HT-29 (cell line): ENCODE data around the gene PRXL2B. TPM values are rescaled to one million over a fixed set of nuclear protein-coding genes. Genes with fewer than 3 reads are reported as not detected.
"Not testable (repeated sequence)": the region's sequence is repeated elsewhere in the genome, so short reads cannot be mapped to it uniquely, and the experiment has no call there.

Source experiments
- DNase-seq: peaks from one replicate; pipeline ENCODE4 v3.0.0-alpha.2; 2015; ENCODE audit warnings: low spot score
- total RNA-seq: library from RNA; depleted of rRNA; stranded (reverse); fragments of >200 nt; shearing (Covaris generic); gene quantifications from 2 replicates; pipeline ENCODE4 v1.2.3, GENCODE V29; 2014

PRXL2B gene
- total RNA-seq, 1 experiment from 2014 or later = 90.1 TPM

DNA sequence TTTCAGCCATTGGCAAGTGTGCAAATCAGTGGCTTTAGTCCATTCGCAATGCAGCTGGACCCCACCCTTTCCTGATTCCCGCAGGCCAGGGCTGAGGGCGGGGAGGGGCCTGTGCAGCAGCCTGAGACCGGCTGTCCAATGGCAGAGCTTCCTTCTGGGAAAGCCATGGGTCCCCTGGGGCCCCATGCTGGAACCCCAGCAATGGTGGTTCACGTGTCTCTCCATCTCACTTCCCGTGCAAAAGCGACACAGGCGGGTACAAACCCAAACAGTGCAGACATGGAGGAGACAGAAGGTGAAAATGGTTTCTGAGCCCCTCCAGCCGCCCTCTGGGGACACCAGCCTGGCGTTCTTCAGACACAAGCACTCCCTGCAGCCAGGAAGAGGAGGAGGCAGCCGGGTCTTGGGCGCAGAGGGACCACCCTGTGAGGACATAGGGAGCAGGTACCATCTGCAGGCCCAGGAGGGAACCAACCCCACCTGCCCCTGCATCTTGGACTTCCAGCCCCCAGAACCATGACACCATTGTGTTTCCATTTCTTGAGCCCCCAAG is 36.2 kb upstream of the PRXL2B start:
- not testable (repeated sequence) for DNase-seq

DNA sequence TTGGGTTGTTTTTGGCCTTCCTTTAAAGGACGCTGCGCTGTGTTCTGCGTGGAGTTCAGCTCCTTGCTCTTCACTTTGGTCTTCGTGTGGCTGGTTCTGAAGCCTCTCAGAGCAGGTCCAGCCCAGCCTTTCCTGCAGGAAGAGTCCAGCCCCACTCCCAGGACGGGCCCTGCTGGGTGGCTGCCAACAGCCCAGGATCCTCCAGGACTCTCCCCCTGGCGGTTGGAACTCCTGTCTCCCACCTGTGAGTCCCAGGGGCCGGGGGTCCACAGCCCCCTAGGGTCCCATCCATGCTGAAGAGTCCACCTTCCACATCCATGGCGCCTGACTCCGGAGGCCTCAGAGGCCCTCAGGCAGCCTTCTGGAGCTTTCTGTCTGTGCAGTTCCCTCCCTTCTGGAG is 35.0 kb upstream of the PRXL2B start:
- not testable (repeated sequence) for DNase-seq

DNA sequence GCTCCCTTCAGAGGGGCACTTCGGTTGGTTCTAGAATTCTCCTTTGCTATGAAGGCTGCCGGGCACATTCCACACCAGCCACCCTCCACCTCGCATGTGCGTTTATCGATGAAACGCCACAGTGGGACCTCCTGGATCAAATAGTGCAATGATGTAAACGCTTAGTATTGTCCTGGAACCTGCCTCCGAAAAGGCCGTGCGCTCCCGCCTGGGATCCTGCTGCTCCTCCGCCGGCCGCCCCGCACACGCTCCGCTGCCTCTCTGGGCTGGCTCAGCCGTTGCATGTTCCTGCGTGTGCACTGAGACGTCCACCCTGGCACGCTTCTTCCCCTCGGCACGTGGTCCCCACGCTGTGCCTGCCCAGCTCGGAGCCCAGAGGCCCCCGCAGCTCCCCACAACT is 34.4 kb upstream of the PRXL2B start:
- no peak for DNase-seq

DNA sequence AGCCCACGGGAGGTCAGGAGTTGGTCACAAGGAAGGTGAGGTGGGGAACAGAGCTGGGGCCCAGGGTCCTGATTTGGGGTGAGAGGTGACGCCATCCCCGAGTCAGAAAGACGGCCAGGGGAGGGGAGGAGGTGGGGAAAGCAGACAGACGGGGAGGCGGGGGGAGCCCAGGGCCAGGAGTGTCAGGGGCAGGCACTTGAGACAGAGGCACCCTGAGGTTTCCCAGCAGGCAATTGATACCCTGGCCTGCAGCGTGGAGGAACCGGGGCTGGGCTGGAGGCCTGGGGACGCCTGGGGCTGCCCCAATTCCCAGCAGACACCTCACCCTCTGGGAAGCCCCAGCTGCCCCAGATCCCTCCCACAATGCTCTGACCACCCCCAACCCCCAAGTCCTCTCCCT is 33.5 kb upstream of the PRXL2B start:
- DNase-seq = not testable (repeated sequence)

DNA sequence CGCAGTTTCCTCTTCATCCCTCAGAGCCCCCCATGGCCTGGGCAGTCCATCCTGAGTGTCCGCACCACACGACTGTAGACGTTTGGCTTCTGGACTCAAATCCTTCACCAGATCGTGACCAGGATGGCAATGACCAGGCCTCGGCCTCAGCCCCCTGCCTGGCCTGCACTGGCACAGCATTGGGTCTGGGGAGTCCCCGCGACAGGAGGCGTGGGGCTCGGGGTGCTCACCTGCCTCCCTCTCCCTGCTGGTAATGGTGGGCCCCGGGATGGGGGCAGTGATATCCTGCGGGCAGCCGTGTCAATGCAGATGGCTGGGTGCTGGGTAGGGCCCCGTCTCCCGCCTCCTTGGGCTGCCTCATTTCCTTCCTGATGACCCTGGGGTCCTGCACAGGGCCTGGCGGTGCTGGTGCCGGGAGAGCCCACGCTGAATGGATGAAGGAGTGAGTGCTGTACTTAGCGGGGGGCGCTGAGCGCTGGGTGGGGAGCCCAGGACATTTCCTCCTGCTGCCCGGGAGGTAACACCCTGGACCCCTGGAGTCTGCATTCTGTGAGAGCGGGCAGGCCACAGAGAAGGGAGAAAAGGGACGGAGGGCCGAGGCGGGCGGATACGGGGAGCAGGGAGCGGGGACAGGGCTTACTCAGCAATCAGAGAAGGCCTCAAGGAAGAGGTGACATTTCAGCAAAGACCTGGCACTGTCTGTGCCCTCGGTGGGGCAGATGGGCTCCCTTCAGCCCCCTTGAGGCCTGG is 32.5 kb upstream of the PRXL2B start:
- no peak for DNase-seq

DNA sequence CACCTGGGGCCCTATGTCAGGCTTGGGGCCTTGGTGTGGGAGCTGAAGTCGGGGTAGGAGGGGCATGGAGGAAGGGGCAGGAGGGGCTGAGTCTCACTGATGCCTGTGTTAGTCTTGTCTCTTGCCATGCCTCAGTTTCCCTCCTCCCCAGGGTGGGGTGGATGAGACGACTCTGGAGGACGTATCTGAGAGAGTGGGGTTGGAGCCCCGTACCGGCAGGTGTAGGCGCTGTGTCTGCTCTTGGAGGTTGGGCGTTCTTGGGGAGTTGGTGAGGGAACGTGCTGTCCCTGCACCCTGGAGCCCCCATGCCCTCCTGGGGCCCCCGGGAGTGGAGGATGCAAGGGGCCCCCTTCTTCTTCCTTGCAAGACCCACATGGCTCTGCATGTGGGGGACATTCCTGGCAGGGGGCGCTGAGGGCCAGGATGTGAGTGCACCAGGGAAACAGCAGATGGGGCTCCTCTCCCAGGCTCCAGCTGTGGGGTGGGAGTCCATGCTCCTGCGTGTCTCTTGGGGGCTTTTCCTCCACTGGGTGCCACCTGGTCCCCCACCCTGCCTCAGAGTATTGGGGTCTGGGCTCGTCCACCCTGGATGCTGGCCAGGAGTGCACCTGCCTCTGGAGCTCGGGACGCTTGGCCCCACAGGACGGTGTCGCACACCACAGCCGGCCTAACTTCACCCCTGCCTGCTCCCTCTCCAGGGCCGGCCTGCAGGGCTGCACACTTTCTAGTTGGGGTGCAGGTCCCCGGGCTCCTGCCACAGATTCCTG is 31.8 kb upstream of the PRXL2B start:
- DNase-seq = no peak

DNA sequence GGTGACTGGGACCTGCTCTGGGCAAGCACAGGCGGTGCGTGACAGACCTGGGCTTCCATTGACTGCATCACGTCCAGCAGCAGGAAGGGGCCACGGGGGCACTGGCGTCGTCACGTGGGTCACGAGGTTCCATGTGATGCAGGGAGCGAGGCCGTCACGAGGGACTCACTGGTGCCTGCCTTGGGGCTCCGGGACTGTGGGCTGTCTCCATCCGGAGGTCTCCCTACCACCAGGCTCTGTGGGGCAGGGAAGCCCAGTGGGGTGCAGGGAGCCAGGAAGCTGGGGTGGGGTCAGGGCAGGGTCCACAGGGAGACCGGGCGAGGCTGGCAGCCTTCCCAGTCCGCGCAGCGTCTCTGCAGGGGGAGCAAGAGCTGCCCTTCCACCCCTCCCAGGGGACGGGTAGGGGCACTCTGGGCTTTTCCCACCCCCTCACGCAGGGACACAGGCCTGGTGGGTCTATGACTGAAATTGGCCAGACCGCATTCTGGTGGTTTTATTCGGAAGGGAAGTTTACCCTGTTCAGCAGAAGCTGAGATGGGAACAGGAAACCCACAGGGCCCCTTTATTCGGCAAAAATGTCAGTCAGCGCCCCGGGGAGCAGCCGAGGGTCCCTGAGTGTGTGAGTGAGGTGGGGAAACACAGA is 30.8 kb upstream of the PRXL2B start:
- DNase-seq = no peak

DNA sequence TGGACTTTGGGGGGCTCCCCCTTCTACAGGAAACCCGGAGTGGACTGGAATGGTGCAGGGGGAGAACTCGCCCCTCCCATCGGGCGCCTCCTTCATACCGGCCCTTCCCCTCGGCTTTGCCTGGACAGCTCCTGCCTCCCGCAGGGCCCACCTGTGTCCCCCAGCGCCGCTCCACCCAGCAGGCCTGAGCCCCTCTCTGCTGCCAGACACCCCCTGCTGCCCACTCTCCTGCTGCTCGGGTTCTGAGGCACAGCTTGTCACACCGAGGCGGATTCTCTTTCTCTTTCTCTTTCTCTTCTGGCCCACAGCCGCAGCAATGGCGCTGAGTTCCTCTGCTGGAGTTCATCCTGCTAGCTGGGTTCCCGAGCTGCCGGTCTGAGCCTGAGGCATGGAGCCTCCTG is 30.3 kb upstream of the PRXL2B start, which contains the start of gene TNFRSF14:
TNFRSF14 (plus strand) TSS at position 95 of the 401 bp plus-strand sequence; CDS start at position 389, 294 bp downstream.
- DNase-seq = peak; percentile 48

DNA sequence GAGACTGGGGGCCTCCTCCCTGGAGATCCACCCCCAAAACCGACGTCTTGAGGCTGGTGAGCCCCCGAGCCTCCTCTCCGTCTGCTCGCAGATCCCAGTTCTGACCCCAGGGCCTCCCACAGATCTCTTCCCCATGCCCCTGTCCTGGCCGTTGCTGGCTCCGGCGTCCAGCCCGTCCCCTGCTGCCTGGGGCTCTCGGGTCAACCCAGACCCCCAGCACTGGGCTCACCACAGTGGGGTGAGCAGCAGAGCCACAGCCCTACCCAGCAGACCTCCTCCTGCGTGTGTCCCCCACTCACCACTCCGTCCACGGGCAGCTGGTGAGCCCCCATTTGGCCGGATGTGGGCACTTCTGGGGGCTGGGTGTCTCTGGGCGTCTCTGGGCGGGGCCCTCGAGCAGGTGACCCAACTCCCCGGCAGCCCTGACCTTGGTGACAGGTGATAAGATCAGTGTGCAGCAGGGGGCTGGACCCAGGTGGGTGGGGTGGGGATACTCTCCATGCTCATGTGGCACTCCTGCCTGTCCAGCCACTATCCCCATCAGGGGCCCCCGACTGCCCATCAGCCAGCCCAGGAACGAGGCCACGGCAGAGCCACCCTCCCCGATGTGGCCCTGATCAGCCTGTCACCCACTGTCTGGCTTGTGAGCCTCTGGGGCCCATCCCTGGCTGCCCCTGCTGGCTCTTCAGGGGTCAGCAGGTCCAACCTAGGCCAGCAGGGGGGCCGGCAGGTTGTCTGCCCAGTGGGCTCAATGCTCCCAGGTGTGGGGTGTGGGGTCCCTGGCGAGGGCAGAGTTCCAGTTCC is 29.7 kb upstream of the PRXL2B start:
- DNase-seq = peak; percentile 23

DNA sequence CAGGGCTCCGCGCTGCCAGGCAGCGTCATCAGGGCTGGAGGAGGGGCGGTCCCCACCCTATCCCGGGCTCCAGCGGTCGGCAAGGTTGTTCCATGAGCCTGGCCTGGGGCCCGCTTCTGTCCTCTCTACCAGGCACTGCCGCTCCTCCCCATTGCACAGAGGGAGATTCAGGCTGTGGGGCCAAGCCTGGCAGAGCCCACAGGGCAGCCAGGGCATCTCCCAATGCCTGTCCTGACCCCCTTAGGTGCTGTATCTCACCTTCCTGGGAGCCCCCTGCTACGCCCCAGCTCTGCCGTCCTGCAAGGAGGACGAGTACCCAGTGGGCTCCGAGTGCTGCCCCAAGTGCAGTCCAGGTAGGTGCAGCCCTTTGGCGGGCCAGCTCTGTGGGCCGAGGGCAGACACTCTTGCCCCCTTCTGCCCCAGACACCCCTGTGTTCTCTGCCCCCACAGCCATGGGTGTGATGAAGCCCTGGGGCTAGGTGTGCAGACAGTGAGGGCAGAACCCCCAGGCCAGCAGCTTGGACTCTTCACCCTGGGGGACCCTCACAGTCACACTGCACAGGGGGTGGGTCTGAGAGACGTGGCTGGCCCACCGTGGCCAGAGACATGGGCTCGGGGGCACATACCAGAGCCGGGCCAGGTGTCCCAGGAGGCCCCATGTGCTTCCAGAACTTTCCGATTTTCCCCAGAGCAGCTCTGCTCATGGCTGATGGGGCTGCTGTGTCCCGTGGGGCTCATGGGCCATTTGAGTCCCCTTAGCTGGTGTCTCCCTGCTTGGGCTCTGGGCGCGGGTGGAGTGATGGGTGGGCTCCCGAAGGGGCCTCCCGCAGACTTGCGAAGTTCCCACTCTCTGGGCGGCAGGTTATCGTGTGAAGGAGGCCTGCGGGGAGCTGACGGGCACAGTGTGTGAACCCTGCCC is 28.8 kb upstream of the PRXL2B start:
- DNase-seq = peak; percentile 42

DNA sequence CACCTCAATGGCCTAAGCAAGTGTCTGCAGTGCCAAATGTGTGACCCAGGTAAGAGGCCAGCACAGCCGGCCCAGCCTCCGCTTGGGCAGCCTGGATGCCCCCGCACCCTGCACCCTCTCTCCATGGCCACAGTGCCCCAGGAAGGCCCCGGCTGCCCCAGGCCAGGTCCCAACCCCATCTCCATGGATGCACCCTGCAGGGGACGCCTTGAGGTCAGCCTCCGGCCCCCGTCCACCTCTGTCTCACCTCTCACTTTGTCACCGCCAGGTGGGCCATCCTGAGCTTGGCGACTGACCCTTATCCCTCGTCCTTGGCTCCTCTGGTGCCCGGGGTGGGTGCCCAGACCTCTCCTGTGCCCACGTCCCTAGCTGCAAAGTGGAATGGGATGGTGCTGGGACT is 28.2 kb upstream of the PRXL2B start:
- DNase-seq = no peak

DNA sequence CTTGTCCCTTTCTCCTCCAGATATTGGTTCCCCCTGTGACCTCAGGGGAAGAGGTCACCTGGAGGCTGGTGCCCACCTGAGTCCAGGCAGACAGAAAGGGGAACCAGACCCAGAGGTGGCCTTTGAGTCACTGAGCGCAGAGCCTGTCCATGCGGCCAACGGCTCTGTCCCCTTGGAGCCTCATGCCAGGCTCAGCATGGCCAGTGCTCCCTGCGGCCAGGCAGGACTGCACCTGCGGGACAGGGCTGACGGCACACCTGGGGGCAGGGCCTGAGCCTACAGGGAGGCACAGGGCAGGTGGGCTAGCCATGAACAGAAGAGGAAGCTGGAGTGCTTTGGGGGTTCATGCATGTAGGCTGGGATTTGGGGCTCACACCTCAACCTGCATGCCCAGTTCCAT is 27.7 kb upstream of the PRXL2B start:
- no peak for DNase-seq

DNA sequence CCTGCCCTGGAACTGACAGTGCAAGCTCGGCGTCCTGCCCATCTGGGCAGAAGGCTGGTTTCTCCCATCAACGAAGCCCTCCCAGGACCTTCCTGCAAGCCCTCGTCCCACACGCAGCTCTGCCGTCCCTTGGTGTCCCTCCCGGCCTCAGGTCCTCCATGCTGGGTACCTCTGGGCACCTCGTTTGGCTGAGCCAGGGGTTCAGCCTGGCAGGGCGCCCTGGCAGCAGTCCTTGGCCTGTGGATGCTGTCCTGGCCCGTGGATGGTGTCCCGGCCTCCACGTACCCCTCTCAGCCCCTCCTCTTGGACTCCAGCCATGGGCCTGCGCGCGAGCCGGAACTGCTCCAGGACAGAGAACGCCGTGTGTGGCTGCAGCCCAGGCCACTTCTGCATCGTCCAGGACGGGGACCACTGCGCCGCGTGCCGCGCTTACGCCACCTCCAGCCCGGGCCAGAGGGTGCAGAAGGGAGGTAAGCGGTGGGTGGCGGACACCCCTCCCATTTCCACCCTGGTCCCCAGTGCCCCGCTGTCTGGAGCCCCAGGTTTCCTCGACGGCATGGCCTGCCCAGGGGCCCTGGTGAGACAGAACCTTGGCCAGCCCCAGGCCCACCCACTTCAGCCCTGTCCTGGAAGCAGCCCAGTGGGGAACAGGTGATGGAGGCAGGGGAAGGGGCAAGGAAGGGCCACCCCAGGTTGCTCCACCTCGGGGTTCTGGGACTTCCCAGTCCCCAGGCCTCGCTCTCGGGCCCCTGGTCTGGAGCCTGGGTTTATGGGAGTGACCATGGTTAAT is 26.9 kb upstream of the PRXL2B start:
- DNase-seq = no peak

DNA sequence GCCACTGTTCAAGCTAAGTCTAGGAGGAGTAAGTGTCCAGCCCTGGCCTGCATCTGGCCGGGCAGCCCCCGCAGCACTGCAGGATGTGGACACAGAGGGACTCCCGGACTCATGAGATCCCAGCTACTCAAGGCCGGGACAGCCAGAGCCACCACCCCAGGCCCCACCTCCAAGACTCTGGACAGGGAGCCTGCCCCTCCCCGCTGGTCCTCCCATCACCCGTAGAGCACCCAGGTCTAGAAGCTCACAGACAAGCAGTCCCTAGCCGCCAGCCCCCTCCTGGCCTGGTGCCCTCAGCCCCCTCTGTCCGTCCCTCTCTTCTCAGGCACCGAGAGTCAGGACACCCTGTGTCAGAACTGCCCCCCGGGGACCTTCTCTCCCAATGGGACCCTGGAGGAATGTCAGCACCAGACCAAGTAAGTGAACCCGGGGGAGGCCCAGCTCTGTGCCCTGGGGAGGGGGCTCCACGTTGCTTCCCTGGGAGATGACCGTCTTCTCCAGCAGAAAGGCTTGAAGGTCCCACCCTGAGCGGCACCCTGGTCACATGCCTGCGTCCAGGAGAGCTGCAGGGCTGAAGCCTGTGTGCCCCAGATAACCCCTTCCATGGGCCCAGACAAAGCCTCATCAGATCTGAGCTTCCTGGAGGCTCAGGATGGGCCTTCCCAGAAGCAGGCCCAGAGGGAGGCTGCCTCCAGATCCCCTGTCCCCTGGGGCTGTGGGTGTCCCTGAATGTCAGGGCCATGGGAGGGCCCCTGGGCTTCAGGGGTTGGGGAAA is 26.1 kb upstream of the PRXL2B start:
- DNase-seq = no peak

DNA sequence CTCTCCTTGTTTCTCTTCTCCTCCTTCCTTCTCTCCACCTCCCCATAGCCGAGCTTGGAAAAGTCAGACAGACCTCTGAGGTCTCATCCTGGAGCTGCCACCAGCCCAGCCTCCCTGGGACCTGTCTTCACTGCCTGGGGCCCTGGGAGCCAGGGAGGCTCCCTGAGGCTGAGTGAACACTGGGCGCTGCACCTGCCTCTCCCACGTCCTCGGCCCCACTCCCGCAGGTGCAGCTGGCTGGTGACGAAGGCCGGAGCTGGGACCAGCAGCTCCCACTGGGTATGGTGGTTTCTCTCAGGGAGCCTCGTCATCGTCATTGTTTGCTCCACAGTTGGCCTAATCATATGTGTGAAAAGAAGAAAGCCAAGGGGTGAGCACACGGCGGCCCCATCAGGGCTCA is 25.1 kb upstream of the PRXL2B start:
- DNase-seq = no peak

DNA sequence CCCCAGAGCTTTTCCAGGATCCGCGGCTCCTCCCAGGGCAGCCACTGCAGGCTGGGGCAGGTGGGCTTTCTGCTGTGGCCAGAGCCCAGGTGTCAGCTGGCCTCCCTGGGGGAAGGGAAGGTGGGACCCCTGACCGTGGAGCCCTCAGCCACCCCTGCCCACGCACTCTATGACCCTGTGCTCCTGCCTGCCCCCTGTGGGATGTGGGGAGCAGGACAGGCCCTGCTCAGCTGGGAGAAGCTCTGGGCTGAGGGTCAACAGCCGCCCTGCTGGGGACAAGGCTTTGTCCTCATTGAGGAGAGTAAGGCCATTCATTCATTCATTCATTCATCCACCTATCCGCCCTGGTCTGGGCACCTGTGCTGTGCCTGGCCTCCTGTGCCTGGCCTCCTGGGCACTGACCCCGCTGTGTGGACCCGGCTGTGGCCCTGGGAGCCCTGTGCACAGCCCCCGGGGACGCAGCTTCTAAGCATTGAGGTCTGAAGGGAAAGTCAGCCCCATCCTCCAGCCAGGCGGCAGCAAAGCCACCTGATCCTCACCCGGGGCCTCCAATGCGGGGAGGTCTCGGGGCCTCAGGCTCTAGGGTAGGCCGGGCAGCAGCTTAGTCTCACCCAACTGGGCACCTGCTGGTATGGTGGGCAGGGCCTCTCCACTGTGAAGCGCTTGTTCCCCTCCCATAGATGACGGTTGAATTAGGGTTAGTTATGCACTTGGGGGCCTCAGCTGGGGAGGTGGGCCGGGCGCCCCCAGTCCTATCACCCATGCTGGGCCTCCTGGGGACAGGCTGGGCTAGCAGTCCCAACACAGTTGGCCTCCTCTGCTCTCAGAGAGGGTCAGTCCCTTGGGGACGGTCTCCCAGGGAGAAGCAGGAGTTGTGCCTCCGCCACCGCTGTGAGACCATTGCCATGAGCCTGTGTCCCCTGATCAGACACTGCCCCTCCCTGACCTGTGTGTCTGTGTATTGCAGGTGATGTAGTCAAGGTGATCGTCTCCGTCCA is 24.4 kb upstream of the PRXL2B start:
- no peak for DNase-seq

DNA sequence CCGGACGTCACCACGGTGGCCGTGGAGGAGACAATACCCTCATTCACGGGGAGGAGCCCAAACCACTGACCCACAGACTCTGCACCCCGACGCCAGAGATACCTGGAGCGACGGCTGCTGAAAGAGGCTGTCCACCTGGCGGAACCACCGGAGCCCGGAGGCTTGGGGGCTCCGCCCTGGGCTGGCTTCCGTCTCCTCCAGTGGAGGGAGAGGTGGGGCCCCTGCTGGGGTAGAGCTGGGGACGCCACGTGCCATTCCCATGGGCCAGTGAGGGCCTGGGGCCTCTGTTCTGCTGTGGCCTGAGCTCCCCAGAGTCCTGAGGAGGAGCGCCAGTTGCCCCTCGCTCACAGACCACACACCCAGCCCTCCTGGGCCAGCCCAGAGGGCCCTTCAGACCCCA is 23.4 kb upstream of the PRXL2B start:
- DNase-seq = no peak
